Stimulated activated CD4-positive, alpha-beta T cell treated with anti-CD3 and anti-CD28 coated beads, Interleukin-1b, Interleukin-23, amount 100 ng/mL, for 24 hours (primary cell): ENCODE measurements around the gene SLAMF8.
A peak's percentile ranks its signal among the peaks of the same experiment; 100 is the strongest.

Experiments
- DNase-seq, 4 experiments: peaks; one replicate each; pipeline ENCODE4 v3.0.0-alpha.2; 2020; ENCODE audit warnings: low read depth in 4 of 4, low spot score in 1 of 4

Gene SLAMF8

DNA sequence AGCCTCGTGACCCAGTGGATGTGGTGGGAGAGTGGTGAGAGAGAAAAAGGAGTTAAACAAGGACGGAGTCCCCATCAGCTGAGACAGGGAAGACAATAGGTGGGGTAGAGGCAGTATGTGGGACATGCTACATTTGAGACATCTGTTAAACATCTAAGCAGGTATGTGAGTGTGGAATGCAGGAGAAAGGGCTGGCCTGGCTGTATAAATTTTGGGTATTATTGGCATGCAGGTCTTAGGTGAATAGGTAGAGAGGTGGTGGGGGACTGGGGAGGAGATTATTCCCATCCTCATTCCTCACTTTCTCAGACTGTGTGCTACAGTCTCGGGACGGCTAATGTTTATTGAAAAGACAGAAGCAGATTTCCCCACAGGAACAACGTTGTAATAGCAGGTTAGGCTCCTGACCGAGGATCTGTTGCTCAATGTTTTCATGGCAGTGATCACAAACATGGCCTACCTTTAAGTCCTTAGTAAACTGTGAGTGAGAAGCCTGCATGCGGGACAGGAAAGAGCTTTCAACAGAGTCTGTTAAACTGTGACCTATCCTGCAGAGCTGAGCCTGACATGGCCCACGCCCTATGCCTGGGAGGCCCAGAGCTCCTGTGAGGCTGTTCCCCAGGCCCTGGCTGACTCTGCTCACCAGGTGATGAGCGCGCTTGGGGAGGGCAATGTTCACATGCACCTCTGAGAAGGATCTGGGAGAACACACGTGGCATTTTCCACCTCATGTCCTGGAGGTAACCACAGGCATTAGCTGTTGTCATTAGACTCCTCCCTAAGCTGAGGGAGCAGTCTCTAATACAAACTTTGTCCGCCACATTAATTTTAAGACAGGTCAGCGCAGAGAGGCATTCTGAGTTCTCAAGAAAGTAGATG, 19.3 kb downstream of the SLAMF8 start:
- DNase-seq: no peak

GRCh38 chr1:159847231-159847630, 20.6 kb downstream of the SLAMF8 start:
- DNase-seq: no peak

DNA sequence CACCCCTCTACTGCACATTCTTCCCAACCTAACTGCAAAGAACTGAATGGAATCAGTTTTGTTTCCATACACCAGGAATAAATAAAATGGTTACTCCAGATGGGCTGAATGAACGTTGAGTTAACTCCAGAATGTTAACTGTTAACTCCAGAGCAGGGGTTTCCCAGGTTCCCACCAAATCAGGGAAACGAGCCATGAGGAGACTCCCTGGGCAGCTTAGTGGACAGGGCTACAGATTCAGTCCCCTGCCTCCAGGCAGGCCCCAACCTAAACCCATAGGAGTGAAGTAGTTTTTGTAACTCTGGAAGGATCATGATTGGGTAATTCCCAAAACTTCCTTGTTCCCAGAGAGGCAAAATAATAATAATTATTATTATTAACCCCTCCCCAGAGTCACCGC, 21.7 kb downstream of the SLAMF8 start:
- no peak for DNase-seq

DNA sequence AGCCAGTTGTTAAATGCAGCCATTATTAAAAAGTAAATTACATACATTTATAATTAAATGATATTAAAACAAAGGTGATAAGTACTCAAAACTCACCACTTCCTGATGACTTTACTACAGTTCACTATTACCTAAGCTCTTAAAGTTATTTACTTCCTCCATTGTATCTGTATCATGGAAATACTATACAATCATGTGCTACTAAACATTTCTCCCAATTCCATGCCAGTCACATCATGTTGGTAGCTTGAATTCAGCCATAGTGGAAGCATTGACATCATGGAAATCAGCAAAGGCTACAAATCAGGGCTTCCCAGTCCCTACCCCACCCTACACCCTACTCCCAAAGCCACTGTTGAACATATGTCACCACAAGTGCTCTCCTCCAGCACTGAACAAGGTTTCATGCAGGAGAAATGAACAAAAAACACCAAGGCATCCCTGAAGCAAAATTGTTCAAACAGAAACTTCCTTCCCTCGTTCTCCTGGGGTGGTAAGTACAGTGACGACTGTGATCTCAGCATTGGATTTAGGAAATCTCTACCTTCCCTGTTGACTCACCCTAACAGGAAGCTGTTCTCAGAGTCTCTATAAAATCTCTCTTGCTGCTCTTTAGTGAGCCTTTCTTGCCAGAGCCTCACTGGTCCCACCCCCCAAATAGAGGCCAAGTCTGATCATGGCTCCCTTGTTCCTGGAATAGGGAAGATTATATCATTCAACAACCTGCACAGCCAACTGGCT, 23.1 kb downstream of the SLAMF8 start:
- no peak for DNase-seq

- no peak for DNase-seq
Observed at GRCh38 chr1:159851407-159851806, 24.7 kb downstream of the SLAMF8 start.

DNA sequence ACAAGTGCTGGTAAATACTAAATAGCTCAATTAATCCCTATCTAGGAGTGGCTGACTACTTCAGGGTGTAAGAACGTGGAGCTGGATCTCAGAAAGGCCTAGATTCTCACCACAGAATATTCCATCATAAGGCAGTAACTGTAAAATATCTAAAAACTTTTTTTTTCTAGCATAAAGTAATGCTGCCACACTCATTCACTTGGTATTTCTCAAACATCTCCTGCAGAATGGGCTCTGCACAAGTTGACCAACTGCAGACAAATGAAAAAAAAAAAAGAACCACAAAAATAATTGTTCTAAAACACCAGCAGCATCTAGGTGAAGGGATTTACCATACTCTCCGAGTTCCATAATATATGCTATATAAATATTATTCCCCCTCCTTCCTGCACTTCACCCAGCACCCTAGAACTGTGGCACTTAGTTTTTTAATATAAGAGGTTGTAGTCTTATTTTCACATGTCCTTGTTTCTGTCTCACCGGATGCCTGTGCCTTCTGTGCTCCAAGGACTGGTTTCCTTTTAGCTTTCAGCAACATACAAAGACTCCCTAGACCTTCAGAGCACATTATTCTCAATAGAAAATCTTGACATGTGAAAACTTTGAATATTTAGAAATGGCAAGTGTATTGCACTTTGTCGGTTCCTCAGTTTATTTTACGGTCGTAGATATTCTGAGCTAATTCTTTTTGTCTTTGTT, 26.9 kb downstream of the SLAMF8 start:
- no peak for DNase-seq

DNA sequence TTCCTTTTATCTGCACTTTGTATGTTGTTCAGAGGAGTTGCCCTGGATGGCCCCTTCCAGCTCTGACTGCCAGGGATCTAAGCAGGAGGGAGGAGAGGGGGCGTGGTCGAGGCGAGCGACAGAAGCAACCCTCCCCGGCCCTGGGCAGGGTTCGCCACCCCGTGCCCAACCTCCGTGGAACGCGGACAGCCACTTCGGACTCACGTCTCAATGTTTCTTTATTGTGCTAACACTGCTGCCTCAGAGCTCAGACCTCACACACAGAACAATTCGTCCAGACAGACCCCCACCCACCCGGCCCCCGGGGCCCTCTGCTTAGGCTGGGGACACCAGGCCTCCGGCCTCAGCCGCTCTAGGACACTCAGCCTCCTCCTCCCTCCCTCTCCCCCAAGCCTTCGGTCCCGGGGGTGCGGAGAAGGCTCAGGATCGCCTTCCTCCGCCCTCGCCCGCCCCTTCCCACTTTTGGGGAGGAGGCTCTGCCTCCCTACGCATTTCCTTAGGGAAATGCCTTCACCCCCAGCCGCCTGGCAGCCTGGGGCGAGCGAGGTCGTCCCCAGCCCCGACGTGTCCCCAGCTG, 27.5 kb downstream of the SLAMF8 start:
- peak in 1 of 4 experiments; percentile 21 for DNase-seq

GRCh38 chr1:159854693-159855192, 28.1 kb downstream of the SLAMF8 start:
- DNase-seq: peak; percentile 40 to 75 (median 60)

GRCh38 chr1:159855709-159856108, 29.0 kb downstream of the SLAMF8 start:
- DNase-seq: no peak

- no peak for DNase-seq
Observed at GRCh38 chr1:159856576-159856975, 29.9 kb downstream of the SLAMF8 start.

- DNase-seq: no peak
Observed at GRCh38 chr1:159857889-159858288, 31.2 kb downstream of the SLAMF8 start.

DNA sequence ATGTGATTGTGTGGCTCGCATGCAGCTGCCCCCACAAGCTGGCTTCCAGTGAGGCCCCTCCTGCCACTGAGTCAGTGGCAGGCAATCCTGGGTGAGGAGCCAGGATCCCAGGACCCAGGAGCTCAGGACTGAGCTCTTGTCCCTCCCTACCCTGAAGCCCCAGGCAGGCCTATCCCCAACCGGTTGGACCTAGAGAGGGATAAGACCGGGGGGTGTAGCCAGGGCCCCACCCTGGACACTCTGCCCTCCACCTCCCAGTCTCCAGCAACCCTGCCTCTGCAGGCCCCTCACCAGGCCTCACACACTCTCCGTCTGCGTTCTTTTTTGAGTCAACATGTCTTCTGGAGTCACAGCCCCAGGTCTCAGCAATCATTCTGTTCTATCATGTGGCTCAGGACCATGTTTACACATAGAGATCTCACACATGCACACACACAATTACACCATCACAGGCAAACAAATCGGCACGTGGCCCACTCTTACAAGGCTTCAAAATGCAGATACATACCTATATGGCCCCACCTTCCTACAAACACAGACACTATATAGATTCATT, 33.2 kb downstream of the SLAMF8 start:
- DNase-seq: no peak

GRCh38 chr1:159860456-159860855, 33.8 kb downstream of the SLAMF8 start:
- DNase-seq: no peak

DNA sequence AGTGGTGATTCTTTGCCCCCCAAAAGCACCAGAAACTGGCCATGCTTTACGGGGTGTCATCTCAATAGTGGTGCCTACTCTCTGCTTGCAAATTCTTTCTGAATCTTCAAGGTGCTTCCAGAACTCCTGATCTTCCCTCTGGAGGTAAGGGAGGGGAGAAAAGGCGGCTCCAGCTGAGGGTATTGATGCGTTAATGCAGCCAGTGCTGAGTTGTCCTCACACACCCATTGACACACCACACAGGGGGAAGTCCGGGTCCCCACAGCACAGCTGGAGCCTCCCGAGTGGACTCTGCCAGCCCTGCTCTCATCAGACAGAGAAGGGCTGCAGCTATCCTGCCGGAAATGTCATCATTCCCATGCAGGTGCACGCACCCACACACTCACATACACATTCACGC, 34.5 kb downstream of the SLAMF8 start:
- no peak for DNase-seq

- no peak for DNase-seq
Observed at GRCh38 chr1:159862031-159862430, 35.4 kb downstream of the SLAMF8 start.

GRCh38 chr1:159862557-159862956, 35.9 kb downstream of the SLAMF8 start, which contains the start of gene VSIG8:
VSIG8 (minus strand) TSS chr1:159862657; CDS start chr1:159862521, 136 bp downstream.
- DNase-seq: no peak

DNA sequence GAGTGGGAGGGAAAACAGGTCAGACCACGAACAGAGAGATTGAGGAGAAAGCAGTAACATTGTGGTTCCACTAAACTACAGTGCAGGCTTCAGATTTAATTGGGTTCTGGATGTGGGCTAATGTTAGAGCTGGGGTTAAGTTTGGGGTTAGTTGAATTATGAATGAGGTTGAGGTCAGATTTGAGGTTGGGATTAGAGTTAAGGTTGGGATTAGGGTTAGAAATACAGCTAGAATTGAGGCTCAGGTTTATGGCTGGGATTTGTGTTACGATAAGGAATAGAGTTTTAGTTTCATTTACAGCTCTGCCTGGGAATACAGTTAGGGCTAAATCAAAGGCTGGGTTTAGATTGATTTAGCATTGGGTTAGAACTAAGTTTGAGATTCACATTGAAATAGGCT, 37.6 kb downstream of the SLAMF8 start:
- DNase-seq: no peak

- no peak for DNase-seq
Observed at GRCh38 chr1:159866066-159866465, 39.4 kb downstream of the SLAMF8 start.

GRCh38 chr1:159866905-159867663, 40.4 kb downstream of the SLAMF8 start:
- no peak for DNase-seq

DNA sequence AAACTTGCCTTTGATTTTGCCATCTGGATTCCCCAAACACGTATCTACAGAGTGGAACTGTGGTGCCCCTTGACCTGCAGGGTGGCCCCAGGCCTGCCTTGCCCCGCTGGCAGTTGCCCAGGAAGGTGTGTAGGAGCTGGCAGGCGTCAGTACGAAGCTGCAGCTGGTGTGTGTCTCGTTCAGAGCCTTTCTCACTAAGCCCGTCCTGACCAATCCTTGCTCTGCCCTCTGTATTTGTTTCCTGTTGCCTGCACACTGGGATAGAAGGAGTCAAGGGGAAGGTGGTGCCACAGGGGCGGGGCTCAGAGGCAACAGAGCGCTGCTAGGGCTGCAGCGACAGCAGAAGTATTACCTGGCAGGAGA, 41.0 kb downstream of the SLAMF8 start:
- no peak for DNase-seq
